Adrenal gland (tissue), 12 donors: ENCODE data around the gene RIMBP3C. TPM values are rescaled to one million over a fixed set of nuclear protein-coding genes. Genes with fewer than 3 reads are reported as not detected.

Source experiments
- DNase-seq, 7 donors: peaks; one replicate each; pipeline ENCODE4 v3.0.0-alpha.2; 2019 to 2020
- H3K27ac ChIP-seq, 5 donors: fragments of 200-600 bp; sonication (generic) in 4 of 5; 1 replicate in 3 of 5; 2 replicates in 2 of 5; pipeline versions ENCODE4 v1.5.1 to v1.8.0; 2016 to 2020; ENCODE audit warnings: mild to moderate bottlenecking in 1 of 5
- H3K27me3 ChIP-seq: fragments of 200-600 bp; 2 replicates; pipeline ENCODE4 v1.8.0; 2021
- H3K36me3 ChIP-seq, 2 donors: fragments of 200-600 bp; replicated peaks in 1 of 2; 1 replicate in 1 of 2; 2 replicates in 1 of 2; pipeline versions ENCODE4 v1.5.1 to v1.8.0; 2018 to 2022
- H3K4me1 ChIP-seq, 2 donors: fragments of 200-600 bp; replicated peaks in 1 of 2; 1 replicate in 1 of 2; 2 replicates in 1 of 2; pipeline versions ENCODE4 v1.5.1 to v1.8.0; 2018 to 2021
- H3K4me3 ChIP-seq, 4 donors: fragments of 200-600 bp; sonication (generic) in 3 of 4; one replicate each; pipeline ENCODE4 v1.5.1; 2016 to 2018
- H3K9me3 ChIP-seq, 3 donors: fragments of 200-600 bp; sonication (generic) in 1 of 3; replicated peaks in 1 of 3; 1 replicate in 2 of 3; 2 replicates in 1 of 3; pipeline versions ENCODE4 v1.5.1 to v1.8.0; 2016 to 2021
- CTCF ChIP-seq, 6 experiments: fragments of 450-650 bp in 4 of 6; fragments of 200-600 bp in 2 of 6; sonication (generic) in 1 of 6; IDR thresholded peaks; 1 replicate in 5 of 6; 2 replicates in 1 of 6; pipeline versions ENCODE4 v1.5.1 to v1.8.0; 2016 to 2021; ENCODE audit warnings: antibody characterized with exemption in 6 of 6, mild to moderate bottlenecking in 2 of 6, moderate library complexity in 1 of 6
- POLR2A ChIP-seq, 2 donors: fragments of 450-650 bp; IDR thresholded peaks; one replicate each; pipeline ENCODE4 v1.6.1; 2017; ENCODE audit warnings: antibody characterized with exemption in 2 of 2, mild to moderate bottlenecking in 2 of 2, moderate library complexity in 1 of 2
- WGBS, 4 donors: extraction: QIAGEN DNeasy Blood & Tissue Kit in 2 of 4; methylation state at CpG; one replicate each; pipeline versions ENCODE4 v1.1.5 to v1.1.7; 2013 to 2017; 5-methylcytosine and 5-hydroxymethylcytosine counted together
- intact Hi-C, 2 donors: fragments of 100-400 bp; cut with DNase I; formaldehyde crosslinking; loops; one replicate each; pipeline versions ENCODE4 v1.14.1 to v1.15.0; 2022 to 2023
- polyA plus RNA-seq, 3 donors: library from polyadenylated mRNA; stranded (reverse); fragments of 200-250 nt in 2 of 3; fragments of 350-450 nt in 1 of 3; fragmentation: Illumina TruSeq in 1 of 3; extraction: RNeasy Lipid Tissue Mini Kit (QIAGEN cat#74804) in 1 of 3; gene quantifications; one replicate each; pipeline ENCODE4 v1.2.3, GENCODE V29; 2013 to 2014
- total RNA-seq, 9 donors: library from RNA; depleted of rRNA in 4 of 9; stranded (reverse); fragments of >200 nt in 4 of 9; fragments of 120-200 nt in 1 of 9; fragmentation: NEBNext Ultra II Directional in 1 of 9; extraction: Animal tissue kit (Norgen Biotek cat#: 25700) in 1 of 9; gene quantifications; one replicate each; pipeline versions ENCODE4 v1.1.0 to v1.2.4, GENCODE V29; 2013 to 2023
- donor health status: healthy with polysubstance abuse.
- donor health status: Bipolar disorder and iron deficiency.
- donor health status: DM: yes; HTN: yes; CAD: no.
- donor health status: DM: no; HTN: no; CAD: no.
- donor health status: DM: no; HTN: no; CAD: no.
- donor health status: DM: yes; HTN: yes; CAD: no.

Gene RIMBP3C
- total and polyA plus RNA-seq, 12 donors: 0.18 to 2.5 (median 0.28) TPM; not detected in 4

- DNase-seq: no peak
- 78 to 87% (median 84%) methylated on average over 2 to 5 of the region's 5 CpGs for WGBS, 4 donors
- H3K27ac ChIP-seq: no peak overlapping the region
- TF ChIP-seq CTCF (IDR thresholded peaks at IDR 0.05) (no peak), POLR2A (IDR thresholded peaks at IDR 0.05) (no peak)
- H3K9me3 ChIP-seq: no peaks in the 10 kb centered on the region
- no peak overlapping the region for H3K4me3 ChIP-seq
- intact Hi-C loops: no loop called here
- H3K4me1 ChIP-seq: peaks cover 10 to 23% of the 10 kb centered on the region in 2 donors
- H3K36me3 ChIP-seq: peaks cover 0 to 32% of the 10 kb centered on the region in 2 donors
- H3K27me3 ChIP-seq: no peaks in the 10 kb centered on the region
These were observed 43.7 kb upstream of the RIMBP3C start for GRCh38 chr22:21594865-21595452.

- Histone ChIP-seq H3K4me1 (peaks cover 10 to 26% of the 10 kb centered on the region in 2 donors), H3K9me3 (no peaks in the 10 kb centered on the region), H3K4me3 (no peak overlapping the region), H3K27ac (no peak overlapping the region), H3K36me3 (peaks cover 0 to 32% of the 10 kb centered on the region in 2 donors), H3K27me3 (no peaks in the 10 kb centered on the region)
- DNase-seq: no peak
- WGBS, 4 donors: 84 to 90% (median 87%) methylated on average over 11 of the region's 11 CpGs
- TF ChIP-seq POLR2A (IDR thresholded peaks at IDR 0.05) (no peak), CTCF (IDR thresholded peaks at IDR 0.05) (no peak)
- intact Hi-C loops: no loop called here
These were observed 42.4 kb upstream of the RIMBP3C start for GRCh38 chr22:21593406-21594232.

GRCh38 chr22:21592422-21592821 is 41.2 kb upstream of the RIMBP3C start:
- Histone ChIP-seq H3K27me3 (no peaks in the 10 kb centered on the region), H3K36me3 (peaks cover 0 to 32% of the 10 kb centered on the region in 2 donors), H3K27ac (no peak overlapping the region), H3K4me3 (no peak overlapping the region), H3K4me1 (peaks cover 10 to 38% of the 10 kb centered on the region in 2 donors), H3K9me3 (no peaks in the 10 kb centered on the region)
- DNase-seq: no peak
- no peak for TF ChIP-seq POLR2A (IDR thresholded peaks at IDR 0.05)
- TF ChIP-seq CTCF (IDR thresholded peaks at IDR 0.05): no peak
- intact Hi-C loops: no loop called here
- 88 to 100% (median 90%) methylated on average over 2 to 3 of the region's 3 CpGs for WGBS, 4 donors

GRCh38 chr22:21591695-21592094 is 40.4 kb upstream of the RIMBP3C start:
- Histone ChIP-seq H3K4me3 (no peak overlapping the region), H3K27ac (no peak overlapping the region), H3K27me3 (no peaks in the 10 kb centered on the region), H3K9me3 (no peaks in the 10 kb centered on the region), H3K4me1 (peaks cover 10 to 38% of the 10 kb centered on the region in 2 donors), H3K36me3 (peaks cover 0 to 32% of the 10 kb centered on the region in 2 donors)
- DNase-seq: no peak
- intact Hi-C loops: no loop called here
- 81 to 91% (median 87%) methylated on average over 9 of the region's 9 CpGs for WGBS, 4 donors
- TF ChIP-seq CTCF (IDR thresholded peaks at IDR 0.05): no peak
- no peak for TF ChIP-seq POLR2A (IDR thresholded peaks at IDR 0.05)
